EL (cell line): ENCODE results near the gene MMP11.

Experiments
- DNase-seq: peaks from one replicate; pipeline ENCODE4 v3.0.0-alpha.2; 2016

The MMP11 gene

GRCh38 chr22:23760056-23760455, 12.6 kb upstream of the MMP11 start:
- DNase-seq = no peak

GRCh38 chr22:23762842-23763578, 9.6 kb upstream of the MMP11 start, which contains the start of gene C22orf15:
TSS of gene C22orf15 (plus strand) at chr22:23762990. CDS start at chr22:23763307, 317 bp downstream.
- peak; percentile 79 for DNase-seq

- DNase-seq = no peak
Measured at GRCh38 chr22:23763579-23763945, 9.1 kb upstream of the MMP11 start.

- no peak for DNase-seq
Measured at GRCh38 chr22:23763954-23764353, 8.7 kb upstream of the MMP11 start.

- no peak for DNase-seq
Measured at GRCh38 chr22:23764899-23765881, 7.5 kb upstream of the MMP11 start.

GRCh38 chr22:23767303-23767672, 5.4 kb upstream of the MMP11 start:
- no peak for DNase-seq

- DNase-seq = peak; percentile 72
Measured at GRCh38 chr22:23767673-23768548, 4.7 kb upstream of the MMP11 start, which contains the start of gene CHCHD10. TSS of gene CHCHD10 (minus strand) at chr22:23767972. CDS start at chr22:23767874, 98 bp downstream.

- no peak for DNase-seq
Measured at GRCh38 chr22:23769321-23769965, 3.2 kb upstream of the MMP11 start.

GRCh38 chr22:23772315-23772648, 367 bp upstream of the MMP11 start:
- no peak for DNase-seq

- DNase-seq = no peak
Measured at GRCh38 chr22:23773483-23774113, 949 bp downstream of the MMP11 start.

GRCh38 chr22:23774114-23774921, 1.7 kb downstream of the MMP11 start:
- no peak for DNase-seq

GRCh38 chr22:23774922-23775436, 2.3 kb downstream of the MMP11 start:
- DNase-seq = peak; percentile 64

- DNase-seq = no peak
Measured at GRCh38 chr22:23775779-23776375, 3.2 kb downstream of the MMP11 start.

GRCh38 chr22:23777776-23778576, 5.3 kb downstream of the MMP11 start:
- DNase-seq = no peak

- DNase-seq = no peak
Measured at GRCh38 chr22:23778577-23778900, 5.9 kb downstream of the MMP11 start.

GRCh38 chr22:23779083-23779482, 6.4 kb downstream of the MMP11 start:
- DNase-seq = no peak

- DNase-seq = no peak
Measured at GRCh38 chr22:23779731-23780130, 7.1 kb downstream of the MMP11 start.

- no peak for DNase-seq
Measured at GRCh38 chr22:23780146-23780748, 7.6 kb downstream of the MMP11 start.

GRCh38 chr22:23781065-23781464, 8.4 kb downstream of the MMP11 start:
- DNase-seq = no peak
